ENCODE results near the gene ABHD16A. TPM values are rescaled to one million over a fixed set of nuclear protein-coding genes. Genes with fewer than 3 reads are reported as not detected.

Gene ABHD16A
- total and polyA plus RNA-seq, 10 donors = 30.2 to 80.7 (median 64.2) TPM

GRCh38 chr6:31665501-31666336 is 37.4 kb downstream of the ABHD16A start, which contains the start of gene CSNK2B:
CSNK2B (plus strand) TSS chr6:31666080; CDS start chr6:31666832, 752 bp downstream.
- 0 to 1% (median 1%) methylated on average over 42 to 63 of the region's 63 CpGs for WGBS, 5 donors
- Histone ChIP-seq H3K27ac (peak within 1 kb of the TSS; percentile 96 to 99 (median 98)), H3K4me3 (peak within 1 kb of the TSS; percentile 75 to 85 (median 78)), H3K4me1 (peaks cover 32 to 77% (median 63%) of the 10 kb centered on the region in 6 donors), H3K36me3 (peaks cover 0 to 68% (median 53%) of the 10 kb centered on the region in 6 donors), H3K9me3 (no peaks in the 10 kb centered on the region), H3K27me3 (replicated peaks in 1 of 7) (no peaks in the 10 kb centered on the region)
- peak; percentile 100 for DNase-seq
- TF ChIP-seq POLR2A (IDR thresholded peaks at IDR 0.05) (peak in 2 of 3 donors; percentile 26 to 40), POLR2AphosphoS5 (IDR thresholded peaks at IDR 0.05) (peak; percentile 89 to 96 (median 93))
- TF ChIP-seq, protein P1, sequence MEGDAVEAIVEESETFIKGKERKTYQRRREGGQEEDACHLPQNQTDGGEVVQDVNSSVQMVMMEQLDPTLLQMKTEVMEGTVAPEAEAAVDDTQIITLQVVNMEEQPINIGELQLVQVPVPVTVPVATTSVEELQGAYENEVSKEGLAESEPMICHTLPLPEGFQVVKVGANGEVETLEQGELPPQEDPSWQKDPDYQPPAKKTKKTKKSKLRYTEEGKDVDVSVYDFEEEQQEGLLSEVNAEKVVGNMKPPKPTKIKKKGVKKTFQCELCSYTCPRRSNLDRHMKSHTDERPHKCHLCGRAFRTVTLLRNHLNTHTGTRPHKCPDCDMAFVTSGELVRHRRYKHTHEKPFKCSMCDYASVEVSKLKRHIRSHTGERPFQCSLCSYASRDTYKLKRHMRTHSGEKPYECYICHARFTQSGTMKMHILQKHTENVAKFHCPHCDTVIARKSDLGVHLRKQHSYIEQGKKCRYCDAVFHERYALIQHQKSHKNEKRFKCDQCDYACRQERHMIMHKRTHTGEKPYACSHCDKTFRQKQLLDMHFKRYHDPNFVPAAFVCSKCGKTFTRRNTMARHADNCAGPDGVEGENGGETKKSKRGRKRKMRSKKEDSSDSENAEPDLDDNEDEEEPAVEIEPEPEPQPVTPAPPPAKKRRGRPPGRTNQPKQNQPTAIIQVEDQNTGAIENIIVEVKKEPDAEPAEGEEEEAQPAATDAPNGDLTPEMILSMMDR (IDR thresholded peaks at IDR 0.05 in 8 of 11, conservative IDR thresholded peaks at IDR 0.05 in 3 of 11) = peak in 6 of 11 experiments; percentile 7 to 51 (median 19)
- intact Hi-C loops (cut with DNase I; ENCODE audit: low total_unique reads) = no loop called here

DNA sequence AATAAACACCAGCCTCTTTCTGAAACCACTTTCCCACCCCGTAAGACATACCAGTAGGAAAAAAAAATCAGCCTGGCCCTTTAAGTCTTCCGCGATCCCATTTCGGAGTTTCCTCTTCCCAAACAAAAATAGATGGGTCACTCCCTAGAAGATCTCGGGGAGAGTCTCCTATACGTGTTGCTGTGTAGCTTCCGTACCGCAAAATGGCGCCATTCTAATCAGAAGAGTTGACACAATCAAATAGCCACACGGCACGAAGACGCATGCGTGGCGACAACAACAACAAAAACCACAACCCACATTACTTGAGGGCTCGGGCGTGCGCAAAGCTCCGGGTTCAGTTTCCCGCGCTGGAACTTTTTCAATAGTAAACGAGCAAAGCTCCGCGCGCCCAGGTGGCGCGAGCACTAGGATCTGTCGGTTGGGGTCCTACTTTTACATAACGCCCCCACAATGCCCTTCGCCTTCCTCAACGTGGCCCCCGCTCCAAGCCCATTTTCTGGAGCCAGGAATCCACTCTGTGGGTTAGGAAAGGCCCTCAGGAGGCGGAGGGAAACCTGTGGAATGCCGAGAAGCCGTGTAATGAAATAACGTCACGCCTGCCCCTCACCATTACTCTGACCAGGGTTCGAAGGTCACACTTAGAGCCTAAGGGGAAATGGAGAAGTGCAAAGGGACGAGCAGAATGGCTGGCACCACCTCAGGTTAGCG is 38.2 kb downstream of the ABHD16A start, which contains the start of gene GPANK1:
Gene GPANK1 (minus strand): TSS at position 208 of the 711 bp plus-strand sequence. CDS start 519 bp downstream, outside the sequence.
- peaks cover 32 to 82% (median 64%) of the 10 kb centered on the region in 6 donors for H3K4me1 ChIP-seq
- peak; percentile 94 for DNase-seq
- 0% methylated on average over 32 to 39 of the region's 39 CpGs for WGBS, 5 donors
- TF ChIP-seq POLR2AphosphoS5 (IDR thresholded peaks at IDR 0.05) = peak in 2 of 3 donors; percentile 77 to 86
- peak in 1 of 3 donors; percentile 62 for TF ChIP-seq POLR2A (IDR thresholded peaks at IDR 0.05)
- TF ChIP-seq, protein P1 (IDR thresholded peaks at IDR 0.05 in 8 of 11, conservative IDR thresholded peaks at IDR 0.05 in 3 of 11) = no peak
- H3K9me3 ChIP-seq = no peaks in the 10 kb centered on the region
- intact Hi-C loops (cut with DNase I; ENCODE audit: low total_unique reads) = no loop called here
- H3K4me3 ChIP-seq = peak within 1 kb of the TSS; percentile 75 to 85 (median 78)
- H3K27me3 ChIP-seq (replicated peaks in 1 of 7) = no peaks in the 10 kb centered on the region
- peak within 1 kb of the TSS; percentile 96 to 99 (median 98) for H3K27ac ChIP-seq
- H3K36me3 ChIP-seq = peaks cover 0 to 61% (median 46%) of the 10 kb centered on the region in 6 donors

DNA sequence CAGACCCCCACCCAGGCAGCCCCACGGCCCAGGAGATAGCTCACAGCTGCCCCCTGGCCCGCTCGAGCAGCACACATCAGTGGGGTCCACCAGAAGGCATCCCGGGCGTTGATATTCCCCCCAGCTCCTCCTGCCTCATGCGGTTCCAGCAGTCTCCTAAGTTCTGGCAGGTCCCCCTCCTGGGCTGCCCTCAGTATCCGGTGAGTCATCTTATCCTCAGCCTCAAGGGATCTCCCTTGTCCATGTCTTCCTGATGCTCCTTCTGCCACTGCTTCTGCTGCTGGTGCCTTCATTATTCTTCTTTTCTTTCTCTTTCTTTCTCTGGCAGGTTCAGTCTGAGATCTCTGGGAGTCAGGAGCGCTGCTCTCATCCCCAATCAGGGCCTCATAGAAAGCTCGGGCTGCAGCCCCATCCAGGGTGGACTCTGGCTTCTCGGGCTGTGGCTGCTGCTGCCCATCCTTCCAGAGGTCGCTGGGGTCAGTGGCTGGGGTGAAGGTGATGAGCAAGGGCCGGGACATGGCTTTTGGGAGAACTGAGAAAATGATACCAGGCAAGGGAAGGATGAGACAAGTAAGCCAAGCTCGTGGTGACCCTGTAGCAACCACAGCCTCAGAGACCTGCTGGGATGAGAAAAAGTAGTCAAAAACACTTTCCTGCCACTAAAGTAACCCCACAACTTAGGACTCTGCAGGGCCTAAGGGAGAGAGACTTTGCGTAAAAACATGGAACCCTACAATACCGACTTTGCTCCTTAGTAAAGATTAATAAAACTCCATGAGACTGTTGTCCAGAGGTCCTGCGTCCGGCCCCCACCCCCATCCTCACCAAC is 38.9 kb downstream of the ABHD16A start:
- H3K9me3 ChIP-seq = no peaks in the 10 kb centered on the region
- peak; percentile 82 for DNase-seq
- peak in 2 of 3 donors; percentile 22 to 30 for TF ChIP-seq POLR2AphosphoS5 (IDR thresholded peaks at IDR 0.05)
- TF ChIP-seq POLR2A (IDR thresholded peaks at IDR 0.05) = no peak
- TF ChIP-seq, protein P1 (IDR thresholded peaks at IDR 0.05 in 8 of 11, conservative IDR thresholded peaks at IDR 0.05 in 3 of 11) = no peak
- H3K27ac ChIP-seq = peak overlapping the region; percentile 96 to 99 (median 98)
- H3K4me1 ChIP-seq = peaks cover 37 to 85% (median 71%) of the 10 kb centered on the region in 6 donors
- intact Hi-C loops (cut with DNase I; ENCODE audit: low total_unique reads) = no loop called here
- no peaks in the 10 kb centered on the region for H3K27me3 ChIP-seq (replicated peaks in 1 of 7)
- 28 to 36% (median 31%) methylated on average over 16 to 17 of the region's 17 CpGs for WGBS, 5 donors
- peaks cover 0 to 55% (median 38%) of the 10 kb centered on the region in 6 donors for H3K36me3 ChIP-seq
- H3K4me3 ChIP-seq = peak overlapping the region; percentile 75 to 85 (median 78)
